ENCODE data around the gene MAK.

Gene MAK

DNA sequence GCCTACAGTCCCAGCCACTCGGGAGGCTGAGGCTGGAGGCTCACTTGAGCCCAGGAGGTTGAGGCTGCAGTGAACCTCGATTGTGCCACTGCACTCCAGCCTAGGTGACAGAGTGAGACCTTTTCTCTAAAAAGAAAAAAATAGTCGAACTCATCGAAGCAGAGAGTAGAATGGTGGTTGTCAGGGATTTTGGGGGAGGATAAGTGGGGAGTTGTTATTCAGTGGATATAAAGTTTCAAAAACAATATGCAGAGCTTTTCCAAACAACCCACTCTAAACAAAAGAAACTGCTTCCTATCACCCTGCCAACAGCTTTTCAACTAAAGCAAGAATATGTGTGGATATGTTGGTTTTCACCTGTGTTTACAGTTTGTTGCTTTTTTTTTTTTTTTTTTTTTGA is 11.6 kb upstream of the MAK start:
- TF ChIP-seq, protein P1, sequence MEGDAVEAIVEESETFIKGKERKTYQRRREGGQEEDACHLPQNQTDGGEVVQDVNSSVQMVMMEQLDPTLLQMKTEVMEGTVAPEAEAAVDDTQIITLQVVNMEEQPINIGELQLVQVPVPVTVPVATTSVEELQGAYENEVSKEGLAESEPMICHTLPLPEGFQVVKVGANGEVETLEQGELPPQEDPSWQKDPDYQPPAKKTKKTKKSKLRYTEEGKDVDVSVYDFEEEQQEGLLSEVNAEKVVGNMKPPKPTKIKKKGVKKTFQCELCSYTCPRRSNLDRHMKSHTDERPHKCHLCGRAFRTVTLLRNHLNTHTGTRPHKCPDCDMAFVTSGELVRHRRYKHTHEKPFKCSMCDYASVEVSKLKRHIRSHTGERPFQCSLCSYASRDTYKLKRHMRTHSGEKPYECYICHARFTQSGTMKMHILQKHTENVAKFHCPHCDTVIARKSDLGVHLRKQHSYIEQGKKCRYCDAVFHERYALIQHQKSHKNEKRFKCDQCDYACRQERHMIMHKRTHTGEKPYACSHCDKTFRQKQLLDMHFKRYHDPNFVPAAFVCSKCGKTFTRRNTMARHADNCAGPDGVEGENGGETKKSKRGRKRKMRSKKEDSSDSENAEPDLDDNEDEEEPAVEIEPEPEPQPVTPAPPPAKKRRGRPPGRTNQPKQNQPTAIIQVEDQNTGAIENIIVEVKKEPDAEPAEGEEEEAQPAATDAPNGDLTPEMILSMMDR (IDR thresholded peaks at IDR 0.05; ENCODE audit: control insufficient read depth, extremely low read depth, insufficient read depth), result no peak
- no peak overlapping the region for H3K4me3 ChIP-seq (ENCODE audit: low read depth, low read length)
- DNase-seq (ENCODE audit: low read depth), result no peak

DNA sequence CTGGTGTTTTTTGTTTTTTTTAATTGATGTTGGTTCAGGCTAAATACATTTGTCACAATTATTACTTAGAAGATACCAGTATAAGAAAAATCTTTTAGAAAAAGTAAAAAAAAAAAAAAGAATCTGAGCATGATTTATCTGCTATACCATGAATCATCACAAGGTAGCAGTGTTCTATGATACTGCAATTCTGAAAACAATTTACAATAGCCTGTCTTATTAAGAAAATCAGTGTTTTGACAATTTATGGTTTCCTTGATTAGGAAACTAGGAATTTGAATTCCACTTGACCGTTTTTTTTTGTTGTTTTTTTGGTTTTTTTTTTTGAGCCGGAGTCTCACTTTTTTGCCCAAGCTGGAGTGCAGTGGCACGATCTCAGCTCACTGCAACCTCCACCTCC is 9.3 kb upstream of the MAK start:
- H3K4me3 ChIP-seq (ENCODE audit: low read depth, low read length), result no peak overlapping the region
- no peak for DNase-seq (ENCODE audit: low read depth)
- TF ChIP-seq, protein P1 (IDR thresholded peaks at IDR 0.05; ENCODE audit: control insufficient read depth, extremely low read depth, insufficient read depth), result peak; percentile 23; the same call in 1 of the 2 replicates

DNA sequence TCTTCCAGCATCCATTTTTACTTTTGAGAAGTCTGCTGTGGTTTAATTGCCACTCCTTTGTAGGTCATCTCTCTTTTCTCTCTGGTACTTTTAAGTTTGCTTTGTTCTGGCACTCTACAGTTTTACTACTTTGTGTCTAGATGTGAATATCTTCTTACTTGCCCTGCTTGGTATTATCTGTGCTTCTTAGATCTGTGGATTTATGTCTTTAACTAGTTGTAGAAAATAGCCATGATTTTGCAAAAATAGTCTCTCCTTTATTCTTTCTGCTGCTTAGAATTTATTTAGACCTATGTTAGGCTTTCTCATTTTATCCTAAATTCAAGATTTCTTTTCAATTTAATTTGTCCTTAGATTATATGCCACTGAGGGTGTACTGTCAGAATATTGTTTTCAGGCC is 5.2 kb upstream of the MAK start:
- H3K4me3 ChIP-seq (ENCODE audit: low read depth, low read length), result no peak overlapping the region
- DNase-seq (ENCODE audit: low read depth), result no peak
- TF ChIP-seq, protein P1 (IDR thresholded peaks at IDR 0.05; ENCODE audit: control insufficient read depth, extremely low read depth, insufficient read depth), result no peak

DNA sequence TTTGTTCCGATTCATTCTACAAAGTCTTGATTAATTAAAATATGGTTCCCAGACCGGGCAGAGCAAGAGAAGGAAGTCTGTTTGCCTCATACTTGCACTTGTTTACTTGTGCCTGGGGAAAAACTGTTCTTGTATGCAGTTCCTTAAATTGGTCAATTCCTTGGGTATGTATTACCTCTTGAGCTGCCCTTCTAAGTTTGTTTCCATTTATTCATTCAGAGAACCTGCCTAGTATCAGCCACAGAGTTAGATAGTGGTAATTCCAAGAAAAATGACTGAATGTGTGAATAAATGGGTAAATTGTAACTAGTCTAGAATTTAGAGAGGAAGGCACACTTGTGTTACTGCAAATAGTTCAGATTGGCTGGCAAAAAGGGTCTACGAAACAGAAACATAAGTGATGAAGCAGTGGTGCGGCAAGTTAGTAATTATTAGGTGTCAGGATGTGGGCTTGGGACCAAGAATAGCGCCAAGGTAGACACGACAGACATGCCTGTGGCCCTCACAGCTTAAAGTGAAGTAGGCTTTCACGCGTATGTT is 525 bp upstream of the MAK start:
- no peak for DNase-seq (ENCODE audit: low read depth)
- H3K4me3 ChIP-seq (ENCODE audit: low read depth, low read length), result peak overlapping the region; percentile 64
- TF ChIP-seq, protein P1 (IDR thresholded peaks at IDR 0.05; ENCODE audit: control insufficient read depth, extremely low read depth, insufficient read depth), result no peak

DNA sequence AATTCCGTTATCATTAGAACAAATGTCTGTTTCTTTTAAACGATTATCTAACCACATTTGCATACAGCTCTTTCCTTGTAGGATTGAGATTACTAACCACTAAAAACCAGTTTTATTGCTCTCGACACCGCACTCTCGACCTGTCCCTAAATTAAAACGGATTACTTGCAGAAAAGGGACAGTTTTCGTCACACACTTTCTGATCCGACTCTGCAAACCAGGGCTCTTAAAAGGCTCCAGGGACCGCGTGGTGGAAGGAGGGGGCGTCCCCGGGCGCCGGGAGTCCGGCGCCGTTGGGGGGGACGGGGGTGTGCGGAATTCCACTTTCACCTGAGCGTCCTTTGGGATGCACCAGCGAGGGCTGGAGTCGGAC is 731 bp downstream of the MAK start:
- no peak for DNase-seq (ENCODE audit: low read depth)
- H3K4me3 ChIP-seq (ENCODE audit: low read depth, low read length), result peak overlapping the region; percentile 64
- TF ChIP-seq, protein P1 (IDR thresholded peaks at IDR 0.05; ENCODE audit: control insufficient read depth, extremely low read depth, insufficient read depth), result no peak

DNA sequence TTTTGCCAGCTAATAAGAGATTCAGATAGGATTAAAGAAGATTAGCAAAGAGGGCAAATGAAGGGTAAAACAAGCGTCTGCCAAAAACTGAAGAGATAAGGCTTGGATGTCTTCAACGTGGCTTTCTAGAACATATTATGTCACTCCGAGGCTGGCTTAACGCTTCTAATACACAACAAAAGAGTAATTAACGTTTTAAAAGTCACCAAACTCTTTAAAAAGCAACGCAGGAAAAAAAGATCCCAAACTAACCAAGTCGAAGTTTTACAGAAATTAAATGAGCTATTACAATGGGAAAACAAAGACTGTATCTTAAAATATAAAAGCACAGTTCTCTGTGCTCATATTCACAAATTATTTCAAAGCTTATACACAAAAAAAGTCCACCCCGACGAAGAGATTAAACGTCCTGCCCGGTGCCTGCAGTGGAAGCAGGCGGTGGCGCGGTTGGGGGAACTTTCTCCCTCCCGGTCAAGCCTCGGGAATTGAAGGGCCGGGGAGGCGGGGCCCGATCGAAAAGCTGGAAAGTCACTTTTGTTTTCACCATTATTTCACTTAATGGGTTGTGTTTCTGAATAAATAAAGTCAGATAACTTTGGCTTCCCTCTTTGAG is 1.2 kb downstream of the MAK start:
- peak overlapping the region; percentile 64 for H3K4me3 ChIP-seq (ENCODE audit: low read depth, low read length)
- TF ChIP-seq, protein P1 (IDR thresholded peaks at IDR 0.05; ENCODE audit: control insufficient read depth, extremely low read depth, insufficient read depth), result no peak
- DNase-seq (ENCODE audit: low read depth), result no peak

DNA sequence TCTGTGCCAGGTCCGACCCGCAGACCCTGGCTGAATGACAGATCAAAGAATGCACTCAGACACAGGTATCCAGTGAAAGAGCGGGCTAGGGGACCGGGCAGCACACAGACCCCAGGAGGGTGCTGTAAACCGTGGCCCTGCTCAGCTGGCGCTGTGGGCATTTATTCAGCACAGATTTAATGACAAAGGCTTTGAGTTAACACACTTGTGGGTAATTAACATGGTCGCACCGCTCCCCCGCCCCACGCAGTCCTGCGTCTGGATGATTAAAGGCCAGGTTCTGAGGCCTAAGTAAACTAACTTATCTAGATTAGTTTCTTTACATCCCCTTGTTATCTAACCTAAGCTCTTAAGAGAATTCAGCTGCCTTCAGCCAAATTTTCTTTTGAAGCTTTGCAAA is 3.5 kb downstream of the MAK start:
- DNase-seq (ENCODE audit: low read depth), result no peak
- H3K4me3 ChIP-seq (ENCODE audit: low read depth, low read length), result no peak overlapping the region
- TF ChIP-seq, protein P1 (IDR thresholded peaks at IDR 0.05; ENCODE audit: control insufficient read depth, extremely low read depth, insufficient read depth), result no peak
